Hepatocyte (in vitro differentiated cells): Measurements from ENCODE around the gene CERS5.

ENCODE experiments used
- EZH2phosphoT487 ChIP-seq: fragments of 200-600 bp; sonication (generic); IDR thresholded peaks from one replicate; pipeline ENCODE4 v1.6.1; 2018; ENCODE audit warnings: antibody characterized with exemption, mild to moderate bottlenecking, low read depth, moderate library complexity; ENCODE audit not compliant: unreplicated experiment, severe bottlenecking
- TF ChIP-seq, protein P1 (sequence below): fragments of 200-600 bp; sonication (generic); IDR thresholded peaks from 2 replicates; pipeline ENCODE4 v1.5.1; 2016; ENCODE audit warnings: antibody characterized with exemption, mild to moderate bottlenecking; ENCODE audit not compliant: poor library complexity

GRCh38 chr12:50157259-50157658 lies 9.9 kb downstream of the CERS5 start:
- TF ChIP-seq, protein P1, sequence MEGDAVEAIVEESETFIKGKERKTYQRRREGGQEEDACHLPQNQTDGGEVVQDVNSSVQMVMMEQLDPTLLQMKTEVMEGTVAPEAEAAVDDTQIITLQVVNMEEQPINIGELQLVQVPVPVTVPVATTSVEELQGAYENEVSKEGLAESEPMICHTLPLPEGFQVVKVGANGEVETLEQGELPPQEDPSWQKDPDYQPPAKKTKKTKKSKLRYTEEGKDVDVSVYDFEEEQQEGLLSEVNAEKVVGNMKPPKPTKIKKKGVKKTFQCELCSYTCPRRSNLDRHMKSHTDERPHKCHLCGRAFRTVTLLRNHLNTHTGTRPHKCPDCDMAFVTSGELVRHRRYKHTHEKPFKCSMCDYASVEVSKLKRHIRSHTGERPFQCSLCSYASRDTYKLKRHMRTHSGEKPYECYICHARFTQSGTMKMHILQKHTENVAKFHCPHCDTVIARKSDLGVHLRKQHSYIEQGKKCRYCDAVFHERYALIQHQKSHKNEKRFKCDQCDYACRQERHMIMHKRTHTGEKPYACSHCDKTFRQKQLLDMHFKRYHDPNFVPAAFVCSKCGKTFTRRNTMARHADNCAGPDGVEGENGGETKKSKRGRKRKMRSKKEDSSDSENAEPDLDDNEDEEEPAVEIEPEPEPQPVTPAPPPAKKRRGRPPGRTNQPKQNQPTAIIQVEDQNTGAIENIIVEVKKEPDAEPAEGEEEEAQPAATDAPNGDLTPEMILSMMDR: no peak
- TF ChIP-seq EZH2phosphoT487: no peak
